ENCODE measurements around the gene ACMSD. TPM values are rescaled to one million over a fixed set of nuclear protein-coding genes. Genes with fewer than 3 reads are reported as not detected.
A peak's percentile ranks its signal among the peaks of the same experiment; 100 is the strongest.

Gene ACMSD
- total and polyA plus RNA-seq, 9 of the 15 experiments (the other 6 are each of a cell fraction or from before 2014, with no cell fraction given): not detected

GRCh38 chr2:134917888-134918525 is 79.6 kb downstream of the ACMSD start (continued):
- TF ChIP-seq, protein P1, sequence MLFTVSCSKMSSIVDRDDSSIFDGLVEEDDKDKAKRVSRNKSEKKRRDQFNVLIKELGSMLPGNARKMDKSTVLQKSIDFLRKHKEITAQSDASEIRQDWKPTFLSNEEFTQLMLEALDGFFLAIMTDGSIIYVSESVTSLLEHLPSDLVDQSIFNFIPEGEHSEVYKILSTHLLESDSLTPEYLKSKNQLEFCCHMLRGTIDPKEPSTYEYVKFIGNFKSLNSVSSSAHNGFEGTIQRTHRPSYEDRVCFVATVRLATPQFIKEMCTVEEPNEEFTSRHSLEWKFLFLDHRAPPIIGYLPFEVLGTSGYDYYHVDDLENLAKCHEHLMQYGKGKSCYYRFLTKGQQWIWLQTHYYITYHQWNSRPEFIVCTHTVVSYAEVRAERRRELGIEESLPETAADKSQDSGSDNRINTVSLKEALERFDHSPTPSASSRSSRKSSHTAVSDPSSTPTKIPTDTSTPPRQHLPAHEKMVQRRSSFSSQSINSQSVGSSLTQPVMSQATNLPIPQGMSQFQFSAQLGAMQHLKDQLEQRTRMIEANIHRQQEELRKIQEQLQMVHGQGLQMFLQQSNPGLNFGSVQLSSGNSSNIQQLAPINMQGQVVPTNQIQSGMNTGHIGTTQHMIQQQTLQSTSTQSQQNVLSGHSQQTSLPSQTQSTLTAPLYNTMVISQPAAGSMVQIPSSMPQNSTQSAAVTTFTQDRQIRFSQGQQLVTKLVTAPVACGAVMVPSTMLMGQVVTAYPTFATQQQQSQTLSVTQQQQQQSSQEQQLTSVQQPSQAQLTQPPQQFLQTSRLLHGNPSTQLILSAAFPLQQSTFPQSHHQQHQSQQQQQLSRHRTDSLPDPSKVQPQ (CRISPR knock-in tag; IDR thresholded peaks at IDR 0.05; ENCODE audit: borderline replicate concordance): no peak
- TF ChIP-seq GATAD2B (IDR thresholded peaks at IDR 0.05; ENCODE audit: borderline replicate concordance): no peak
- TF ChIP-seq TEAD2 (tag; IDR thresholded peaks at IDR 0.05): no peak
- no peak for TF ChIP-seq CBX3 (IDR thresholded peaks at IDR 0.05; ENCODE audit: borderline replicate concordance in 1 of 2, low read length in 2 of 2)
- TF ChIP-seq, protein P2, sequence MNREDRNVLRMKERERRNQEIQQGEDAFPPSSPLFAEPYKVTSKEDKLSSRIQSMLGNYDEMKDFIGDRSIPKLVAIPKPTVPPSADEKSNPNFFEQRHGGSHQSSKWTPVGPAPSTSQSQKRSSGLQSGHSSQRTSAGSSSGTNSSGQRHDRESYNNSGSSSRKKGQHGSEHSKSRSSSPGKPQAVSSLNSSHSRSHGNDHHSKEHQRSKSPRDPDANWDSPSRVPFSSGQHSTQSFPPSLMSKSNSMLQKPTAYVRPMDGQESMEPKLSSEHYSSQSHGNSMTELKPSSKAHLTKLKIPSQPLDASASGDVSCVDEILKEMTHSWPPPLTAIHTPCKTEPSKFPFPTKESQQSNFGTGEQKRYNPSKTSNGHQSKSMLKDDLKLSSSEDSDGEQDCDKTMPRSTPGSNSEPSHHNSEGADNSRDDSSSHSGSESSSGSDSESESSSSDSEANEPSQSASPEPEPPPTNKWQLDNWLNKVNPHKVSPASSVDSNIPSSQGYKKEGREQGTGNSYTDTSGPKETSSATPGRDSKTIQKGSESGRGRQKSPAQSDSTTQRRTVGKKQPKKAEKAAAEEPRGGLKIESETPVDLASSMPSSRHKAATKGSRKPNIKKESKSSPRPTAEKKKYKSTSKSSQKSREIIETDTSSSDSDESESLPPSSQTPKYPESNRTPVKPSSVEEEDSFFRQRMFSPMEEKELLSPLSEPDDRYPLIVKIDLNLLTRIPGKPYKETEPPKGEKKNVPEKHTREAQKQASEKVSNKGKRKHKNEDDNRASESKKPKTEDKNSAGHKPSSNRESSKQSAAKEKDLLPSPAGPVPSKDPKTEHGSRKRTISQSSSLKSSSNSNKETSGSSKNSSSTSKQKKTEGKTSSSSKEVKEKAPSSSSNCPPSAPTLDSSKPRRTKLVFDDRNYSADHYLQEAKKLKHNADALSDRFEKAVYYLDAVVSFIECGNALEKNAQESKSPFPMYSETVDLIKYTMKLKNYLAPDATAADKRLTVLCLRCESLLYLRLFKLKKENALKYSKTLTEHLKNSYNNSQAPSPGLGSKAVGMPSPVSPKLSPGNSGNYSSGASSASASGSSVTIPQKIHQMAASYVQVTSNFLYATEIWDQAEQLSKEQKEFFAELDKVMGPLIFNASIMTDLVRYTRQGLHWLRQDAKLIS (CRISPR knock-in tag; IDR thresholded peaks at IDR 0.05): no peak
- TF ChIP-seq CREM (IDR thresholded peaks at IDR 0.05; ENCODE audit: low read depth): no peak
- TF ChIP-seq, protein P3, sequence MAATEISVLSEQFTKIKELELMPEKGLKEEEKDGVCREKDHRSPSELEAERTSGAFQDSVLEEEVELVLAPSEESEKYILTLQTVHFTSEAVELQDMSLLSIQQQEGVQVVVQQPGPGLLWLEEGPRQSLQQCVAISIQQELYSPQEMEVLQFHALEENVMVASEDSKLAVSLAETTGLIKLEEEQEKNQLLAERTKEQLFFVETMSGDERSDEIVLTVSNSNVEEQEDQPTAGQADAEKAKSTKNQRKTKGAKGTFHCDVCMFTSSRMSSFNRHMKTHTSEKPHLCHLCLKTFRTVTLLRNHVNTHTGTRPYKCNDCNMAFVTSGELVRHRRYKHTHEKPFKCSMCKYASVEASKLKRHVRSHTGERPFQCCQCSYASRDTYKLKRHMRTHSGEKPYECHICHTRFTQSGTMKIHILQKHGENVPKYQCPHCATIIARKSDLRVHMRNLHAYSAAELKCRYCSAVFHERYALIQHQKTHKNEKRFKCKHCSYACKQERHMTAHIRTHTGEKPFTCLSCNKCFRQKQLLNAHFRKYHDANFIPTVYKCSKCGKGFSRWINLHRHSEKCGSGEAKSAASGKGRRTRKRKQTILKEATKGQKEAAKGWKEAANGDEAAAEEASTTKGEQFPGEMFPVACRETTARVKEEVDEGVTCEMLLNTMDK (IDR thresholded peaks at IDR 0.05; ENCODE audit: borderline replicate concordance, insufficient read depth, low read depth, low read length, poor library complexity, severe bottlenecking): peak; percentile 98
- TF ChIP-seq, protein P4, sequence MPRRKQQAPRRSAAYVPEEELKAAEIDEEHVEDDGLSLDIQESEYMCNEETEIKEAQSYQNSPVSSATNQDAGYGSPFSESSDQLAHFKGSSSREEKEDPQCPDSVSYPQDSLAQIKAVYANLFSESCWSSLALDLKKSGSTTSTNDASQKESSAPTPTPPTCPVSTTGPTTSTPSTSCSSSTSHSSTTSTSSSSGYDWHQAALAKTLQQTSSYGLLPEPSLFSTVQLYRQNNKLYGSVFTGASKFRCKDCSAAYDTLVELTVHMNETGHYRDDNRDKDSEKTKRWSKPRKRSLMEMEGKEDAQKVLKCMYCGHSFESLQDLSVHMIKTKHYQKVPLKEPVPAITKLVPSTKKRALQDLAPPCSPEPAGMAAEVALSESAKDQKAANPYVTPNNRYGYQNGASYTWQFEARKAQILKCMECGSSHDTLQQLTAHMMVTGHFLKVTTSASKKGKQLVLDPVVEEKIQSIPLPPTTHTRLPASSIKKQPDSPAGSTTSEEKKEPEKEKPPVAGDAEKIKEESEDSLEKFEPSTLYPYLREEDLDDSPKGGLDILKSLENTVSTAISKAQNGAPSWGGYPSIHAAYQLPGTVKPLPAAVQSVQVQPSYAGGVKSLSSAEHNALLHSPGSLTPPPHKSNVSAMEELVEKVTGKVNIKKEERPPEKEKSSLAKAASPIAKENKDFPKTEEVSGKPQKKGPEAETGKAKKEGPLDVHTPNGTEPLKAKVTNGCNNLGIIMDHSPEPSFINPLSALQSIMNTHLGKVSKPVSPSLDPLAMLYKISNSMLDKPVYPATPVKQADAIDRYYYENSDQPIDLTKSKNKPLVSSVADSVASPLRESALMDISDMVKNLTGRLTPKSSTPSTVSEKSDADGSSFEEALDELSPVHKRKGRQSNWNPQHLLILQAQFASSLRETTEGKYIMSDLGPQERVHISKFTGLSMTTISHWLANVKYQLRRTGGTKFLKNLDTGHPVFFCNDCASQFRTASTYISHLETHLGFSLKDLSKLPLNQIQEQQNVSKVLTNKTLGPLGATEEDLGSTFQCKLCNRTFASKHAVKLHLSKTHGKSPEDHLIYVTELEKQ (CRISPR knock-in tag; IDR thresholded peaks at IDR 0.05): no peak
- TF ChIP-seq, protein P5, sequence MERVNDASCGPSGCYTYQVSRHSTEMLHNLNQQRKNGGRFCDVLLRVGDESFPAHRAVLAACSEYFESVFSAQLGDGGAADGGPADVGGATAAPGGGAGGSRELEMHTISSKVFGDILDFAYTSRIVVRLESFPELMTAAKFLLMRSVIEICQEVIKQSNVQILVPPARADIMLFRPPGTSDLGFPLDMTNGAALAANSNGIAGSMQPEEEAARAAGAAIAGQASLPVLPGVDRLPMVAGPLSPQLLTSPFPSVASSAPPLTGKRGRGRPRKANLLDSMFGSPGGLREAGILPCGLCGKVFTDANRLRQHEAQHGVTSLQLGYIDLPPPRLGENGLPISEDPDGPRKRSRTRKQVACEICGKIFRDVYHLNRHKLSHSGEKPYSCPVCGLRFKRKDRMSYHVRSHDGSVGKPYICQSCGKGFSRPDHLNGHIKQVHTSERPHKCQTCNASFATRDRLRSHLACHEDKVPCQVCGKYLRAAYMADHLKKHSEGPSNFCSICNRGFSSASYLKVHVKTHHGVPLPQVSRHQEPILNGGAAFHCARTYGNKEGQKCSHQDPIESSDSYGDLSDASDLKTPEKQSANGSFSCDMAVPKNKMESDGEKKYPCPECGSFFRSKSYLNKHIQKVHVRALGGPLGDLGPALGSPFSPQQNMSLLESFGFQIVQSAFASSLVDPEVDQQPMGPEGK (CRISPR knock-in tag; IDR thresholded peaks at IDR 0.05; ENCODE audit: borderline replicate concordance): no peak
- no peak for TF ChIP-seq MCM7 (IDR thresholded peaks at IDR 0.05)
- no peak for TF ChIP-seq ZNF133 (CRISPR knock-in tag; IDR thresholded peaks at IDR 0.05)
